GM12864 (cell line): Measurements from ENCODE around the gene CDH8.
"Not testable (repeated sequence)": the region's sequence is repeated elsewhere in the genome, so short reads cannot be mapped to it uniquely, and the experiment has no call there.

Source experiments
- DNase-seq: peaks from one replicate; pipeline ENCODE4 v3.0.0-alpha.2; 2011; ENCODE audit warnings: low read depth
- H3K4me3 ChIP-seq: 2 replicates; pipeline ENCODE4 v1.5.1; 2011; ENCODE audit warnings: mild to moderate bottlenecking, low read depth, low read length, control low read depth
- CTCF ChIP-seq: IDR thresholded peaks from 2 replicates; pipeline ENCODE4 v1.5.1; 2011; ENCODE audit warnings: low read depth, mild to moderate bottlenecking, moderate library complexity, low read length, control low read depth, inconsistent platforms; ENCODE audit errors: missing control alignments

CDH8 gene

GRCh38 chr16:61818850-61819249, 217.4 kb downstream of the CDH8 start:
- no peak for TF ChIP-seq CTCF
- H3K4me3 ChIP-seq, result no peak overlapping the region
- DNase-seq, result no peak

- H3K4me3 ChIP-seq, result no peak overlapping the region
- no peak for DNase-seq
- no peak for TF ChIP-seq CTCF
Measured at GRCh38 chr16:61817583-61818278, 218.5 kb downstream of the CDH8 start.

GRCh38 chr16:61814726-61815347, 221.4 kb downstream of the CDH8 start:
- no peak for TF ChIP-seq CTCF
- H3K4me3 ChIP-seq, result no peak overlapping the region
- DNase-seq, result no peak

GRCh38 chr16:61813339-61813738, 222.9 kb downstream of the CDH8 start:
- no peak for DNase-seq

GRCh38 chr16:61812251-61812650, 224.0 kb downstream of the CDH8 start:
- DNase-seq, result no peak
- no peak overlapping the region for H3K4me3 ChIP-seq
- TF ChIP-seq CTCF, result no peak

More at GRCh38 chr16:61813339-61813738, 222.9 kb downstream of the CDH8 start:
- no peak overlapping the region for H3K4me3 ChIP-seq
- no peak for TF ChIP-seq CTCF

- TF ChIP-seq CTCF, result no peak
- H3K4me3 ChIP-seq, result no peak overlapping the region
- no peak for DNase-seq
Measured at GRCh38 chr16:61807551-61807950, 228.7 kb downstream of the CDH8 start.

- DNase-seq, H3K4me3 ChIP-seq: not testable (repeated sequence)
Measured at GRCh38 chr16:61801217-61801616, 235.0 kb downstream of the CDH8 start.
